ENCODE data around the gene C16orf87.

The C16orf87 gene

GRCh38 chr16:46813611-46814010 is 17.4 kb downstream of the C16orf87 start:
- Mint-ChIP-seq H3K4me1 (no peaks in the 10 kb centered on the region), H3K36me3 (ENCODE audit: low read depth) (peaks cover 52% of the 10 kb centered on the region), H3K4me3 (no peak overlapping the region), H3K27me3 (ENCODE audit: low read depth, poor library complexity) (peaks cover 4% of the 10 kb centered on the region), H3K27ac (no peak overlapping the region), H3K9me3 (peaks cover 38% of the 10 kb centered on the region)
- TF ChIP-seq CTCF (IDR thresholded peaks at IDR 0.05), result no peak
- no peak for DNase-seq

- peaks cover 56% of the 10 kb centered on the region for H3K36me3 Mint-ChIP-seq (ENCODE audit: low read depth)
- H3K9me3 Mint-ChIP-seq, result peaks cover 38% of the 10 kb centered on the region
- peaks cover 4% of the 10 kb centered on the region for H3K27me3 Mint-ChIP-seq (ENCODE audit: low read depth, poor library complexity)
- TF ChIP-seq CTCF (IDR thresholded peaks at IDR 0.05), result no peak
- DNase-seq, result no peak
- H3K27ac Mint-ChIP-seq, result no peak overlapping the region
- H3K4me3 Mint-ChIP-seq, result no peak overlapping the region
- no peaks in the 10 kb centered on the region for H3K4me1 Mint-ChIP-seq
These were observed 18.0 kb downstream of the C16orf87 start for GRCh38 chr16:46812781-46813540.

GRCh38 chr16:46811682-46812081 is 19.3 kb downstream of the C16orf87 start:
- DNase-seq, result no peak
- H3K9me3 Mint-ChIP-seq, result peaks cover 35% of the 10 kb centered on the region
- TF ChIP-seq CTCF (IDR thresholded peaks at IDR 0.05), result no peak
- H3K27me3 Mint-ChIP-seq (ENCODE audit: low read depth, poor library complexity), result peaks cover 4% of the 10 kb centered on the region
- H3K4me3 Mint-ChIP-seq, result no peak overlapping the region
- H3K27ac Mint-ChIP-seq, result no peak overlapping the region
- no peaks in the 10 kb centered on the region for H3K4me1 Mint-ChIP-seq
- peaks cover 58% of the 10 kb centered on the region for H3K36me3 Mint-ChIP-seq (ENCODE audit: low read depth)

GRCh38 chr16:46808997-46809396 is 22.0 kb downstream of the C16orf87 start:
- Mint-ChIP-seq H3K27ac (no peak overlapping the region), H3K4me3 (no peak overlapping the region), H3K9me3 (peaks cover 8% of the 10 kb centered on the region), H3K36me3 (ENCODE audit: low read depth) (peaks cover 53% of the 10 kb centered on the region), H3K27me3 (ENCODE audit: low read depth, poor library complexity) (no peaks in the 10 kb centered on the region), H3K4me1 (no peaks in the 10 kb centered on the region)
- DNase-seq, result no peak
- no peak for TF ChIP-seq CTCF (IDR thresholded peaks at IDR 0.05)

- no peak overlapping the region for H3K27ac Mint-ChIP-seq
- H3K4me3 Mint-ChIP-seq, result no peak overlapping the region
- H3K4me1 Mint-ChIP-seq, result no peaks in the 10 kb centered on the region
- no peak for TF ChIP-seq CTCF (IDR thresholded peaks at IDR 0.05)
- H3K27me3 Mint-ChIP-seq (ENCODE audit: low read depth, poor library complexity), result no peaks in the 10 kb centered on the region
- DNase-seq, result no peak
- H3K36me3 Mint-ChIP-seq (ENCODE audit: low read depth), result peaks cover 51% of the 10 kb centered on the region
- no peaks in the 10 kb centered on the region for H3K9me3 Mint-ChIP-seq
These were observed 23.6 kb downstream of the C16orf87 start for GRCh38 chr16:46807336-46807735.

GRCh38 chr16:46803373-46803772 is 27.6 kb downstream of the C16orf87 start:
- Mint-ChIP-seq H3K27ac (peak overlapping the region; percentile 15), H3K27me3 (ENCODE audit: low read depth, poor library complexity) (no peaks in the 10 kb centered on the region), H3K4me1 (no peaks in the 10 kb centered on the region), H3K9me3 (no peaks in the 10 kb centered on the region), H3K36me3 (ENCODE audit: low read depth) (peaks cover 69% of the 10 kb centered on the region), H3K4me3 (no peak overlapping the region)
- no peak for DNase-seq
- TF ChIP-seq CTCF (IDR thresholded peaks at IDR 0.05), result no peak
